ENCODE data around the gene TCFL5.

TCFL5 gene

DNA sequence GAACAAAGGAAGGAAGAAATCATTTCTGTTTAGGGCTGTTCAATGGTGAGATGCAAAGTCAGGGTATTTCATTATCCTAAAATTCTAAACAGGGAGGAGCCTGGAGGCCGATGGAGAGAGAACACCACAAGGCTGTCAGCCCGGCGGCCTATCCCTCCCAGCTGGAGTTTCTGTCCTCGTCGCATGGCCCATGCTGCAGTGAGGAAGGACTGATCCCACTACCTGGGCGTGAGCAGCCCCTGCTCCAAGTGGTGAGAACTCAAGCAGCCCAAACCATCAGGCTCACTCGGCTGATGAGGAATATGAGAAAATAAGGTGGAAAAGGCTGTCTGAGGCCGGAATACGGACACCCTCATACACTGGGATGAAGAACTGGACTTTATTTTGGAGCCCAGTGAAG lies 33.9 kb upstream of the TCFL5 start:
- DNase-seq: no peak

DNA sequence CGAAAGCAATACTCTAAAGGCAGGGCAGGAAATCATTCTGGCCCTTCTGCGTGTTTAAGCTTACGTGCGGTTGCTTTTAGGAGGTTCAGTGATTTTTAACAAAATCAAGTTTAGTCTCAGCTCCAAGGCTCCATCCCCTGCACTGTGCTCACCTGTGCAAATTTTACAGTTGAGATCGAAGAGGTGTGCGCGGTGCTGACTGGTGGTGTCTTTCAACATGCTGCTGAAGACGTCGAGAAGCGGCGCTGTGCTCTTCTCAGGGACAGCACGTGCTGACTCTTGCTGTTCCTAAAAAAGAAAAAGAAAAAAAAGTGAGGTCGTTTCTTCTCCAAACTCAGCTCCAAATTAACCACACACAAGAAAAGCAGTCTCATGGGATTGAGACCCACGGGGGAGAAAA lies 32.6 kb upstream of the TCFL5 start:
- DNase-seq: no peak

GRCh38 chr20:62893700-62894099 lies 32.1 kb upstream of the TCFL5 start:
- no peak for DNase-seq

DNA sequence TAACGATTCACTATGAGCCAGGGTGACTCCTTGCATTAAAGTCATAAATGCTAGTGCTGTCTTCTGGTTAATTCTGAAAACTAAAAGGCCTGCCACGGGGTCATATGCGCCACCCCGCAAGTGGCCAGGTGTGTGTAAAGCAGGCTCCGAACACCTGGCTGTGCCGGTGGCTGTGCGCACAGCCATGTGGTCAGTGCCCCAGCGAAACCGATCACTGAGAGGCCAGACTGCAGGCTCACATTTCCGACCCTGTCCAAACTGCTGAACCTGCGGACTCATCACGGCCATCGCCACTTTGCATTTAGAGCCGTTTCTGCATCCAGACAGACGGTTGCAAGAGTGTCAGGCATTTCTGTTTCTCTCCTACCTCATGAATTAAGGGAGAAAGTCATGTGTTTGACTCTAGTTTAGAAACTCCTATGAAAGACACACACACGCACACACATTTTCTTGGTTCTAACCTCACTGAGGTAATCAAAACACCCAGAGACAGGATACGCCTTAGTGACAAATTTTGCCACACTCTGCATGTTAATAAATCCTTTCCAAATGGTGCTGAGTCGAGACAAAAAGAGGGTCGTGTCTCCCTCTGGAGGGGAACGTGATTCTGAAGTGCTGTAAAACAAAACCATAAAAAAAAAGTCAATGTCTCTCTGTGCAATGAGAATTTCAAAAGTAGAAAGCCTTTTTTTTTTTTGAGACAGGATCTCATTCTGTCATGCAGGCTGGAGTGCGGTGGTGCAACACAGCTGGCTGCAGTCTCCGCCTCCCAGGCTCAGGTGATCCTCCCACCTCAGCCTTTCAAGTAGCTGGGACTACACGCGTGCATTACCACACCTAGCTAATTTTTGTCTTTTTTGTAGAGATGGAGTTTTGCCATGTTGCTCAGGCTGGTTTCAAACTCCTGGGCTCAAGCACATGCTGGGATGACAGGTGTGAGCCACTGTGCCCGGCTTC lies 31.0 kb upstream of the TCFL5 start:
- no peak for DNase-seq

DNA sequence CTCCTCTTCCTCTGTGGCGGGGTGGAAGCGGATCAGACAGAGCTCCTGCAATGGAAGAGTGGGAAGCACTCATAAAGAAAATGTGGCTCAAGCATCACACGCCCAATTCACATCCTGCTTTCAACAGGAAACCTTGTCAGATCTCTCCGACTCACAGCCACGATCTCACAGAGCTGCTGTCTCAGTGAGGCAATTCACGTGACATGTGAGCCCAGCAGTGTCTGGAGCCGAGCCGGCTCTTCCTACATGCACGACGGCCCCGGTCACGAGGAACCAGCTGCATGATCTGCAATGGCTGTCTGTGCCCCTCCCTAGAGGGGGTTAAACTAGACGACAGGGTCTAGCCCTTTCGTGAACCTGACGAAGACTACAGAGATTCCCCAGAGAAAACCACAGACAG lies 29.5 kb upstream of the TCFL5 start:
- DNase-seq: peak; percentile 26

GRCh38 chr20:62890444-62890843 lies 28.8 kb upstream of the TCFL5 start:
- no peak for DNase-seq

GRCh38 chr20:62889871-62890270 lies 28.2 kb upstream of the TCFL5 start:
- no peak for DNase-seq

- no peak for DNase-seq
These were observed 27.8 kb upstream of the TCFL5 start for GRCh38 chr20:62889411-62889810.

DNA sequence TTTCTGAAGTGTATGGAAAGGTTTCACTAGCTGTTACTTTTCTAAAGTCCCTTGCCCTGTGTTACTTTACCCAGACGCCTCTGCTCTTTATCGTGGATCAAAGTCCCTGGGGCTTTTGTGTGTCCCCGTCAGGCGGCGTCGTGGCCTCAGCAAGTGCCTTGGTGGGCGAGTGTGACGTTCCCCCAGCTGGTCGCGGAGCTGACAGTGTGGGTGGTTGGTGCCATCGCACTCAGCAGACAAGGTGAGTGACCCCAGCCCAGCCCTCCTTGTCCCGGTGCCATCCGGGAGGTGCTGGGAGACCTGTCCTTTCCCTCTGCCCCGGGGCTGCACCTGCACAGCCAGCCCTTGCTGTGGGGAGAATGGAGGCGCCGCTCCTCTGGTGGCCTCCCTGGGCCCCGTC lies 27.3 kb upstream of the TCFL5 start:
- no peak for DNase-seq

GRCh38 chr20:62888406-62888805 lies 26.8 kb upstream of the TCFL5 start:
- no peak for DNase-seq

DNA sequence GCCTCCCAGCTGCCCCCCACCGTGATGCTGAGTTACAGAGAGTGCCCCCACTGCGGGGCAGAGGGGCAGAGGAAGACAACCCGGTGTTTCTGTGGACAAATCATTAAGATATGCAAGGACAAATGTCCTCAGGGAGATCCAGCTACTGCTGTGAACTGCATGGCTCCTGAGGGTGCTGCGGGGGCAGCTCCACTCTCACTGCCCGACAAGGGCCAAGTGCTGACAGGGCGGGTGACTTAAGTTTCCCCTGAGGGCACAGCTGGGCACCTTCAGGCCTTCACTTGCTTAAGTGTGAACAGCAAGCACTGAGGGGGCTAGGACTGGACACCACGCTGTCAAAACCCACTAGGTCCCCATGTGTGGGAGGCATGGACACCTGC lies 26.2 kb upstream of the TCFL5 start:
- DNase-seq: no peak

GRCh38 chr20:62887152-62887859 lies 25.7 kb upstream of the TCFL5 start:
- no peak for DNase-seq

- DNase-seq: no peak
These were observed 25.1 kb upstream of the TCFL5 start for GRCh38 chr20:62886709-62887058.

DNA sequence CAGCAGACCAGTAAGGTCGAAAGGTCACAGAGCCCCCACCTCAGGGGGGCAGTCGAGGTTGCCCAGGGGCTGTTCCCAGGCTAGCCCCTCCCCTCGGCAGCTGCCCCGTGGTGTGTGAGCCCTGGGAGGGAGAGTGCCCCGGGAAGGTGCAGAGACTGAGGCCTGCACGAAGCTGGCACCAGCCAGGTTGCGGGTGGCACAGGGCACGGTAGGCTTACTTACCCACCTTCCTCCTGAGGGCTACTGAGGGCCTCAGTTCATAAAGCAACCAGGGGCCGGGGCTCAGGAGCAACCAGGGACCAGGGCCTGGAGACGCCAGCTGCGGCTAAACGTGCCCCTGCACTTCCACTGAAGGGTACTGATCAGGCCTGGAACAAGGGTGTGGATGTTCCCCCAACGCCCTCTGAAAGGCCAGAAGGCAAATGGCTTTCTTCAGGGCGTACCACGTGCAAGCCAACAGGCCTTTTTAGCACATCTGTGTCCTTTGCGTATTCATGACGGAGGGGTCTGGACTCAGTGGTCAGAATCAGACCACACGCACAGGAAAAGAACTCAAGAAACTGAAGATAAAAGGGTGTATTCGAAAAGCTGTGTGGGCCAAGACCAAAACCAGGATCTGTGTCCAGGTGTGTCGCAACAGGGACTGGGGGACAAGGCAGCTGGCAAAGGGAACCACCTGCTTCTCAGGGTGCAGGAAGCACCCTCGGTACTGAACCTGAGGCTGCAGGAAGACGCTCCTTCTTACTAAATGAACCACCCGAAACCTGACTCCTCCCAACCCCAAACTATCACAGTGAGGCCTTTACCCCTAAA lies 24.5 kb upstream of the TCFL5 start:
- DNase-seq: no peak

GRCh38 chr20:62885046-62885895 lies 23.6 kb upstream of the TCFL5 start:
- DNase-seq: no peak

DNA sequence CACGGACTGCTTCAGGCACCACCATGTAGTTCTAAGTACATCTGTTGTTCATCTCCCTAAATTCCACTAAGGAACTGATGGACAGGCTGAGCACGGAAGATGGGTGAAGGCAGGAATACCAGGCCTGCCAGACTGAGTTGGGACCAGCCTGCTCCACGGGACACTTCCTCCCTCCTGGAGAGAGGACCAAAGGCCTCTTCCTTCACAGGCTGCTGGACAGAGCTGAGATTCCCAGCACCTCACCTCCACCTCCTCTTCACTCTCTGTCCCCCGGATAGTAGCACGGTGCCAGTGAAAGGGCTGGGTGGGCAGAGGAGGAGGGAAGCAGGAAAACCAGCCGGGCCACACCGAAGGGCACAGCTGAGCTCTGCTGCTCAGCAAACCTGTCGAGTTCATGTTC lies 22.9 kb upstream of the TCFL5 start:
- no peak for DNase-seq

GRCh38 chr20:62882426-62882825 lies 20.8 kb upstream of the TCFL5 start:
- no peak for DNase-seq

DNA sequence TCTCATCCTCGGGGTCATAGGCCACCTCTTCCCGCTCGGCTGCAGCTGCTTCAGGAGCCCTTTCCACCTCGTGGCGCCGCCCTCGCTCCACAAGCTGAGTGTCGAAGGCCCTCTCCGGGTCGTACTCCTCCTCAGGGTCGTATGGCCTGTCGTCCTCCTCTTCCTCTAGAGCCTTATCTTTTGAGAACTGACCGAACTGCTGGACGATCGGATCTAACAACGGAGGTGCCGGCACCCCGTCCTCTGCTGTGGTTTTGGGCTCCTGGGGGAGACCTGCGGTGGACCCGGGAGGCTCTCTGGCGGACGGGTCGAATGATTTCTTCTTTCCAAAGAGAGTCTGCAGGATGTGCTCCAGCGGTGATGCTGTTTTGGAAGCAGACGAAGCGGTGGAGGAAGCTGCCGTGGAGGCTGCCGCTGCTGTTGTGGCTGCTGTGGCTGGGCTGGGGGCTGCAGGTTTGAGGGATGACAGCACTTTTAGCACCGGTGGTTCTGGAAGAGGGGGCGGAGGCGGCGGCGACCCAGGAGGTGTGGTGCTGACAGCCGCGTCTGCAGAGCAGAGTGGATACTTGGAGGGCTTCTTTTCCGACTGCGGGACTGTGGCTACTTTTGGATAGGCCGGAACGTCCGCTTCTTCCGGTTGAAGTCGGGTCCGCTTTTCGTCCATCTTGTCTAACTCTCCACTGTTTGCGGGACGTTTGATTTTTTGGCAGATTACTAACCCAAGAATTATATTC lies 20.2 kb upstream of the TCFL5 start:
- DNase-seq: no peak

DNA sequence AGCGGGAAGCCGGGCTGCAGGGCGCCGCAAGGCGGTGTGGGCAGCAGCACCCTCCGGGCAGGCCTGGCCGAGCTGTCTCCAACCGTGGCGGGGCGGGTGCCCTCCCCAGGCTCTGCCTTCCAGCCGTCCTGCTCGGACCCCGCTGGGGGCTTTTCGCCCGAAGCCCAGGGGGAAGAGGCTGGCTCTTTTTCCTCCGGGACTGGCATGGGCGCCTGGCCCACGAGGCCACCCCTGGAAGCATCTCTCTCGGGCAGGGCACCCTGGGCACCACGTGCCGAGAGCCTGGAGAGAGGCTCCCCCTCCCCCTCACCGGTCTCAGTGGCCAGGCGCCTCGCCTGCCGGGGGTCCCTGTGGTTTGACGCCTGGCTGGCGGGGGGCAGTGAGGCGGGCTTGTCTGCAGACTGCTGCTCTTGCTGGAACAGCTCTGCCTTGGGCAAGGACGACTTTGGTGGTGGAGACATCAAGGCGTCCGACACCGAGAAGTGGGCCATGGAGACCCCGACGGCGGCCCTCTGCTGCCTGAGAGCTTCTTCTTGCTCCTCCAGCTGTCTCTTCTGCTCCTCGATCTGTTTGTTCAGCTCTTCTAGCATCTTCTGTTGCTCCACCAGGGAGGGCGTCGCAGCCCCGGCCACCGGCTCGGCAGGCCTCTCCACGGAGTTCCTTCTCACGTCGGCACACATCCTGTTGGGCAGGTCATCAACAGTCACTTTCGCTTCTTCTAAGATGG lies 19.5 kb upstream of the TCFL5 start:
- no peak for DNase-seq

DNA sequence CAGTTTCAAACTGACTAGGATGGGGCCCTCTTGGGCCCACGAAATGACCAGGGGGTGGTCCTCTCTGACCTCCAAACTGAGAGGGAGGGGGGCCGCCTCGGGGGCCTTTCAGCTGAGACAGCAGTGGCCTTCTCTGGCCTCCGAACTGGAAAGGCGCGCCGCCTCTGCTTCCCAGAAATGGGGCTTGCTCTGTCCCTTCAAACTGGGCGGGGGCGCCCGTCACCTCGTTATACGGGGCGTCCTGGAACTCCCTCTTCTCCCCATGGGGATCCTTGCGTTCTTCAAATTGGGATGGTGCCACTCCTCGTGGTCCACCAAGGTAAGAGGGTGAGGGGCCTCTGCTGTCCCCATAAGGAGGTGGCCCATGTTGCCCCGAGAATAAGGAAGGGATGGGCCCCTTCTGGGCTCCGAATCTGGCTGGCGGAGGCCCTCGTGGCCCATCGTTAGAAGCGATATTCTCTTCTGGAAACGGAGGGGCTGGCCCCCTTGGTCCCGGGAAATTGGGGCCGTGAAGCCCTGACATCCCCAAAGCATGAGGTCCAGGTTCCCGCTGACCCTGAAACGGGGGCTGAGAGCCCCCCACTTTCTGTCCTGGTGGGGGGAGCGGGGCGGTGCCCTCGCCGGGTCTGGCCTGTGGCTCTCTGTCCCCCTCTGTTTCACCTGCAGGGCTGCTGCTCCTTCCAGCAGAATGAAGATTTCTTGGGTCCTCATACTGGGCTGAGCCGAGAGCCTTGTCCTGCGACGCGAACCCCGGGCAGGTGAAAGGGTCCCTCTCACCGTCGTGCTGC lies 18.7 kb upstream of the TCFL5 start:
- no peak for DNase-seq
